Measurements from ENCODE around the gene ZNF783.
A peak's percentile ranks its signal among the peaks of the same experiment; 100 is the strongest.

The ZNF783 gene

GRCh38 chr7:149237502-149237901 lies 24.5 kb upstream of the ZNF783 start:
- ChIA-PET POLR2A (no interaction called here), CTCF (no interaction called here)
- DNase-seq (ENCODE audit: extremely low spot score), result no peak
- no peak for TF ChIP-seq ELF4 (IDR thresholded peaks at IDR 0.05)
- no peak for TF ChIP-seq SUZ12 (IDR thresholded peaks at IDR 0.05)
- TF ChIP-seq HDGF (IDR thresholded peaks at IDR 0.05; ENCODE audit: borderline replicate concordance), result no peak
- TF ChIP-seq LEF1 (IDR thresholded peaks at IDR 0.05; ENCODE audit: borderline replicate concordance), result no peak
- TF ChIP-seq FOXM1 (IDR thresholded peaks at IDR 0.05; ENCODE audit: borderline replicate concordance), result no peak
- no peak for TF ChIP-seq BHLHE40 (IDR thresholded peaks at IDR 0.05; ENCODE audit: borderline replicate concordance)
- TF ChIP-seq ZNF384 (IDR thresholded peaks at IDR 0.05), result no peak
- TF ChIP-seq ARNT (IDR thresholded peaks at IDR 0.05), result no peak
- TF ChIP-seq PKNOX1 (IDR thresholded peaks at IDR 0.05), result no peak
- no peak for TF ChIP-seq SP1 (IDR thresholded peaks at IDR 0.05)
- no peak for TF ChIP-seq FOXA1 (IDR thresholded peaks at IDR 0.05)
- TF ChIP-seq L3MBTL2 (conservative IDR thresholded peaks at IDR 0.05), result no peak

GRCh38 chr7:149238051-149238450 lies 23.9 kb upstream of the ZNF783 start:
- CTCF ChIA-PET, result no interaction called here

GRCh38 chr7:149239345-149240143 lies 22.5 kb upstream of the ZNF783 start, which contains the start of gene ZNF212:
Gene ZNF212, plus strand, starts transcription at chr7:149239651. Its CDS starts 128 bp downstream, at chr7:149239779.
- CTCF ChIA-PET, result interaction anchor here (1.0 kb wide), 1 partner anchor 11 kb away, joined by 3 read pairs; no protein-coding TSS in a partner anchor
- DNase-seq (ENCODE audit: extremely low spot score), result peak; percentile 100
- POLR2A ChIA-PET, result interaction anchor here (0.9 to 1.5 kb wide), 4 partner anchors 10 to 23 kb away, joined by 3 to 7 read pairs (median 4); partner anchors contain the start of gene ZNF783
- TF ChIP-seq ZNF384 (IDR thresholded peaks at IDR 0.05) (no peak), PKNOX1 (IDR thresholded peaks at IDR 0.05) (peak; percentile 93), ELF4 (IDR thresholded peaks at IDR 0.05) (peak; percentile 55; the same call in 1 of the 2 replicates), L3MBTL2 (conservative IDR thresholded peaks at IDR 0.05) (peak; percentile 35), HDGF (IDR thresholded peaks at IDR 0.05; ENCODE audit: borderline replicate concordance) (peak; percentile 83; the same call in 1 of the 2 replicates)

More at GRCh38 chr7:149238051-149238450, 23.9 kb upstream of the ZNF783 start:
- no peak for TF ChIP-seq CTBP1 (IDR thresholded peaks at IDR 0.05; ENCODE audit: borderline replicate concordance)
- TF ChIP-seq NFRKB (IDR thresholded peaks at IDR 0.05), result no peak
- no peak for TF ChIP-seq LEF1 (IDR thresholded peaks at IDR 0.05; ENCODE audit: borderline replicate concordance)
- TF ChIP-seq ELF4 (IDR thresholded peaks at IDR 0.05), result no peak
- no peak for TF ChIP-seq FOXK2 (IDR thresholded peaks at IDR 0.05)
- TF ChIP-seq ARNT (IDR thresholded peaks at IDR 0.05), result no peak
- no peak for TF ChIP-seq TARDBP (IDR thresholded peaks at IDR 0.05)
- TF ChIP-seq PKNOX1 (IDR thresholded peaks at IDR 0.05), result no peak
- POLR2A ChIA-PET, result no interaction called here
- DNase-seq (ENCODE audit: extremely low spot score), result no peak

- TF ChIP-seq CTBP1 (IDR thresholded peaks at IDR 0.05; ENCODE audit: borderline replicate concordance), result no peak
- TF ChIP-seq ELF4 (IDR thresholded peaks at IDR 0.05), result no peak
- TF ChIP-seq SUZ12 (IDR thresholded peaks at IDR 0.05), result no peak
- no peak for TF ChIP-seq FOXK2 (IDR thresholded peaks at IDR 0.05)
- no peak for TF ChIP-seq BHLHE40 (IDR thresholded peaks at IDR 0.05; ENCODE audit: borderline replicate concordance)
- TF ChIP-seq TARDBP (IDR thresholded peaks at IDR 0.05), result no peak
- TF ChIP-seq ARNT (IDR thresholded peaks at IDR 0.05), result no peak
- TF ChIP-seq ZNF384 (IDR thresholded peaks at IDR 0.05), result no peak
- POLR2A ChIA-PET, result interaction anchor here (1.1 to 1.5 kb wide), 3 partner anchors 11 to 22 kb away, joined by 3 to 7 read pairs (median 5); partner anchors contain the start of gene ZNF783
- CTCF ChIA-PET, result interaction anchor here (0.6 kb wide), 1 partner anchor 117 kb away, joined by 3 read pairs; no protein-coding TSS in a partner anchor
- no peak for DNase-seq (ENCODE audit: extremely low spot score)
These were observed 21.4 kb upstream of the ZNF783 start for GRCh38 chr7:149240637-149241036.

- TF ChIP-seq FOXK2 (IDR thresholded peaks at IDR 0.05), result no peak
- TF ChIP-seq PKNOX1 (IDR thresholded peaks at IDR 0.05), result no peak
- no peak for TF ChIP-seq BHLHE40 (IDR thresholded peaks at IDR 0.05; ENCODE audit: borderline replicate concordance)
- TF ChIP-seq FOXM1 (IDR thresholded peaks at IDR 0.05; ENCODE audit: borderline replicate concordance), result no peak
- no peak for TF ChIP-seq ELF4 (IDR thresholded peaks at IDR 0.05)
- no peak for TF ChIP-seq LEF1 (IDR thresholded peaks at IDR 0.05; ENCODE audit: borderline replicate concordance)
- TF ChIP-seq CTBP1 (IDR thresholded peaks at IDR 0.05; ENCODE audit: borderline replicate concordance), result no peak
- CTCF ChIA-PET, result interaction anchor here (0.6 to 0.7 kb wide), 2 partner anchors 114 to 145 kb away, joined by 3 to 7 read pairs; no protein-coding TSS in a partner anchor
- POLR2A ChIA-PET, result no interaction called here
- no peak for DNase-seq (ENCODE audit: extremely low spot score)
These were observed 20.3 kb upstream of the ZNF783 start for GRCh38 chr7:149241696-149242095.

GRCh38 chr7:149245244-149245643 lies 16.8 kb upstream of the ZNF783 start:
- ChIA-PET CTCF (no interaction called here), POLR2A (no interaction called here)
- DNase-seq (ENCODE audit: extremely low spot score), result no peak
- TF ChIP-seq FOXA1 (IDR thresholded peaks at IDR 0.05) (no peak), FOXM1 (IDR thresholded peaks at IDR 0.05; ENCODE audit: borderline replicate concordance) (no peak), FOXK2 (IDR thresholded peaks at IDR 0.05) (no peak), TARDBP (IDR thresholded peaks at IDR 0.05) (no peak), HDGF (IDR thresholded peaks at IDR 0.05; ENCODE audit: borderline replicate concordance) (no peak), LEF1 (IDR thresholded peaks at IDR 0.05; ENCODE audit: borderline replicate concordance) (no peak), SP1 (IDR thresholded peaks at IDR 0.05) (no peak), ARNT (IDR thresholded peaks at IDR 0.05) (no peak), CTBP1 (IDR thresholded peaks at IDR 0.05; ENCODE audit: borderline replicate concordance) (no peak), NFRKB (IDR thresholded peaks at IDR 0.05) (no peak), ZNF384 (IDR thresholded peaks at IDR 0.05) (no peak), L3MBTL2 (conservative IDR thresholded peaks at IDR 0.05) (no peak), PKNOX1 (IDR thresholded peaks at IDR 0.05) (no peak), SUZ12 (IDR thresholded peaks at IDR 0.05) (no peak), BHLHE40 (IDR thresholded peaks at IDR 0.05; ENCODE audit: borderline replicate concordance) (no peak), ELF4 (IDR thresholded peaks at IDR 0.05) (no peak)

Data from HEK293T (cell line).